SK-N-SH (cell line): ENCODE measurements around the gene PKNOX2.

ENCODE experiments used
- ELF1 ChIP-seq: IDR thresholded peaks from 2 replicates; pipeline ENCODE4 v1.4.0; 2012
- EP300 ChIP-seq, 2 experiments: IDR thresholded peaks; 2 replicates each; pipeline versions ENCODE4 v1.4.0 to v1.6.1; 2012; ENCODE audit warnings: borderline replicate concordance in 1 of 2, low read depth in 1 of 2, low read length in 1 of 2
- EZH2phosphoT487 ChIP-seq: fragments of 200-600 bp; sonication (generic); IDR thresholded peaks from 2 replicates; pipeline ENCODE4 v1.6.1; 2017; ENCODE audit warnings: low read depth, mixed run types, mild to moderate bottlenecking, antibody characterized with exemption, moderate library complexity, borderline replicate concordance
- GATA2 ChIP-seq: sonication (generic); formaldehyde crosslinking; IDR thresholded peaks from 2 replicates; pipeline ENCODE4 v1.5.0; 2020; ENCODE audit warnings: mild to moderate bottlenecking, missing genetic modification reagents
- POLR2AphosphoS5 ChIP-seq: IDR thresholded peaks from 2 replicates; pipeline ENCODE4 v1.6.1; 2012; ENCODE audit warnings: low read depth, low read length
- RCOR1 ChIP-seq: fragments of 150-350 bp; IDR thresholded peaks from 2 replicates; pipeline ENCODE4 v1.6.1; 2017; ENCODE audit warnings: antibody characterized with exemption, low read length
- RXRA ChIP-seq: IDR thresholded peaks from 2 replicates; pipeline ENCODE4 v1.4.0; 2012; ENCODE audit warnings: low read depth, mild to moderate bottlenecking, borderline replicate concordance
- TAF1 ChIP-seq: IDR thresholded peaks from 2 replicates; pipeline ENCODE4 v1.6.1; 2012; ENCODE audit warnings: low read depth, mild to moderate bottlenecking, low read length, moderate library complexity, borderline replicate concordance
- YY1 ChIP-seq: IDR thresholded peaks from 2 replicates; pipeline ENCODE4 v1.4.0; 2012; ENCODE audit warnings: low read depth, mild to moderate bottlenecking
- TF ChIP-seq, protein P1 (sequence below): IDR thresholded peaks from 2 replicates; pipeline ENCODE4; 2012
- TF ChIP-seq, protein P2 (sequence below): fragments of 200-600 bp; sonication (generic); IDR thresholded peaks from 2 replicates; pipeline ENCODE4 v1.6.1; 2017; ENCODE audit warnings: antibody characterized with exemption, mild to moderate bottlenecking, moderate library complexity
- TF ChIP-seq, protein P3 (sequence below): IDR thresholded peaks from 2 replicates; pipeline ENCODE4 v1.4.0; 2012; ENCODE audit warnings: low read depth, borderline replicate concordance

DNA sequence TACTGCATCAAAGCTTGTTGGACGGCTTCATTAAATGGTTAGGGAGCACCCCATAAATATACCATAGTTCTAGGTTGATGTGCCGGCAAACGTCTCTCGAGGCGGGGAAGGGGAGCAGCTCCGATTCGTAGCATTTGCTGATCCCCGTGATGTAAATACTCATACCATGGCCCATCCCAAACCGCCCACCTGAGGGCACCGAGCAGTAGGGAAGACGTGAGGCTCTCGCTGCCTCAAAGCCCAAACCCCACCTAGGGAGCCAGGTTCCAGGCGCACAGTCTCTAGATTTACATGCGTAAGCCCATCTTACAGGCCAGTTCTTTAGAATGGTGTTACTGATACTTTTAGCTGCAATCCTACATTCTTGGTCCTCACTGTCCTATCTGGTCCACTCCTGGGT is 207.5 kb downstream of the PKNOX2 start:
- TF ChIP-seq, protein P1, sequence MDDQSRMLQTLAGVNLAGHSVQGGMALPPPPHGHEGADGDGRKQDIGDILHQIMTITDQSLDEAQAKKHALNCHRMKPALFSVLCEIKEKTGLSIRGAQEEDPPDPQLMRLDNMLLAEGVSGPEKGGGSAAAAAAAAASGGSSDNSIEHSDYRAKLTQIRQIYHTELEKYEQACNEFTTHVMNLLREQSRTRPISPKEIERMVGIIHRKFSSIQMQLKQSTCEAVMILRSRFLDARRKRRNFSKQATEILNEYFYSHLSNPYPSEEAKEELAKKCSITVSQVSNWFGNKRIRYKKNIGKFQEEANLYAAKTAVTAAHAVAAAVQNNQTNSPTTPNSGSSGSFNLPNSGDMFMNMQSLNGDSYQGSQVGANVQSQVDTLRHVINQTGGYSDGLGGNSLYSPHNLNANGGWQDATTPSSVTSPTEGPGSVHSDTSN: no peak
- no peak for TF ChIP-seq YY1
- TF ChIP-seq POLR2AphosphoS5: no peak
- TF ChIP-seq, protein P2, sequence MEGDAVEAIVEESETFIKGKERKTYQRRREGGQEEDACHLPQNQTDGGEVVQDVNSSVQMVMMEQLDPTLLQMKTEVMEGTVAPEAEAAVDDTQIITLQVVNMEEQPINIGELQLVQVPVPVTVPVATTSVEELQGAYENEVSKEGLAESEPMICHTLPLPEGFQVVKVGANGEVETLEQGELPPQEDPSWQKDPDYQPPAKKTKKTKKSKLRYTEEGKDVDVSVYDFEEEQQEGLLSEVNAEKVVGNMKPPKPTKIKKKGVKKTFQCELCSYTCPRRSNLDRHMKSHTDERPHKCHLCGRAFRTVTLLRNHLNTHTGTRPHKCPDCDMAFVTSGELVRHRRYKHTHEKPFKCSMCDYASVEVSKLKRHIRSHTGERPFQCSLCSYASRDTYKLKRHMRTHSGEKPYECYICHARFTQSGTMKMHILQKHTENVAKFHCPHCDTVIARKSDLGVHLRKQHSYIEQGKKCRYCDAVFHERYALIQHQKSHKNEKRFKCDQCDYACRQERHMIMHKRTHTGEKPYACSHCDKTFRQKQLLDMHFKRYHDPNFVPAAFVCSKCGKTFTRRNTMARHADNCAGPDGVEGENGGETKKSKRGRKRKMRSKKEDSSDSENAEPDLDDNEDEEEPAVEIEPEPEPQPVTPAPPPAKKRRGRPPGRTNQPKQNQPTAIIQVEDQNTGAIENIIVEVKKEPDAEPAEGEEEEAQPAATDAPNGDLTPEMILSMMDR: no peak
- no peak for TF ChIP-seq EP300 (IDR thresholded peaks at IDR 0.05; ENCODE audit: borderline replicate concordance in 1 of 2, low read depth in 1 of 2, low read length in 1 of 2)
- no peak for TF ChIP-seq EZH2phosphoT487
- TF ChIP-seq, protein P3, sequence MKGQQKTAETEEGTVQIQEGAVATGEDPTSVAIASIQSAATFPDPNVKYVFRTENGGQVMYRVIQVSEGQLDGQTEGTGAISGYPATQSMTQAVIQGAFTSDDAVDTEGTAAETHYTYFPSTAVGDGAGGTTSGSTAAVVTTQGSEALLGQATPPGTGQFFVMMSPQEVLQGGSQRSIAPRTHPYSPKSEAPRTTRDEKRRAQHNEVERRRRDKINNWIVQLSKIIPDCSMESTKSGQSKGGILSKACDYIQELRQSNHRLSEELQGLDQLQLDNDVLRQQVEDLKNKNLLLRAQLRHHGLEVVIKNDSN: no peak
- TF ChIP-seq RXRA: no peak
- TF ChIP-seq RCOR1: no peak
- no peak for TF ChIP-seq GATA2
- TF ChIP-seq TAF1: no peak
- no peak for TF ChIP-seq ELF1
